IPS DF 6.9 (cell line): ENCODE results near the gene CA10.

Experiments used
- DNase-seq: peaks from one replicate; pipeline ENCODE4 v3.0.0-alpha.2; 2013; ENCODE audit warnings: low read depth, low spot score
- H3K27ac ChIP-seq: one replicate; pipeline ENCODE4 v1.5.1; 2013; ENCODE audit warnings: low read length, control low read depth
- H3K27me3 ChIP-seq: 2 replicates; pipeline ENCODE4 v1.6.1; 2013; ENCODE audit warnings: mild to moderate bottlenecking, low read length; ENCODE audit not compliant: control insufficient read depth, insufficient read depth
- H3K36me3 ChIP-seq: 2 replicates; pipeline ENCODE4 v1.6.1; 2013; ENCODE audit warnings: low read length; ENCODE audit not compliant: control insufficient read depth, insufficient read depth
- H3K4me1 ChIP-seq: 2 replicates; pipeline ENCODE4 v1.6.1; 2013; ENCODE audit warnings: low read length; ENCODE audit not compliant: control insufficient read depth, insufficient read depth
- H3K4me3 ChIP-seq: 2 replicates; pipeline ENCODE4 v1.5.1; 2013; ENCODE audit warnings: mild to moderate bottlenecking, low read length
- H3K9me3 ChIP-seq: 2 replicates; pipeline ENCODE4 v1.6.1; 2013; ENCODE audit warnings: low read length, inconsistent platforms; ENCODE audit not compliant: control insufficient read depth, insufficient read depth
- WGBS: extraction: QIAGEN DNeasy Blood & Tissue Kit; methylation state at CpG from one replicate; pipeline ENCODE4 v1.1.7; 2013; ENCODE audit warnings: mixed read lengths, missing lambda C conversion rate; ENCODE audit not compliant: insufficient read length, insufficient coverage; 5-methylcytosine and 5-hydroxymethylcytosine counted together

The CA10 gene

DNA sequence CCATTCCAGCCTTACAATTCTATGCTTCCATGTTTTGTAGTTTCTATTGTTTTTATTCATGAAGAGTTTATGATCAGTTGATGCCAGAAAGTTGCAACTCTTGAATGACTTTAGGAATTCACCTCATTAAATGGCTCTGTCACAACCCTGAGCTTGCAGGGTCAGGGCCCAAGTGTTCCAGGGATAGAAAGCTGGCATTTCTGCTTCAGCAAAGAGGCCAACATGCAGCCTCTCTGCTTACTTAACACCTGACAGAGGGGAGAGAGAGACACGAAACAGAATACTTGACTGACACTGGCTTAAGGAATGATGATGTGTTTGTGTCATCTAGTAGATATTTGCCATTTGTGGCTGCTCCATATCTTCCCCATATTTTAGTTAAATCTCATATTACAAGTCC lies 328.1 kb downstream of the CA10 start:
- WGBS: no CpG with 5 or more reads among the region's 1 CpG
- Histone ChIP-seq H3K9me3 (no peaks in the 10 kb centered on the region), H3K27ac (no peak overlapping the region), H3K4me3 (no peak overlapping the region), H3K27me3 (no peaks in the 10 kb centered on the region), H3K36me3 (no peaks in the 10 kb centered on the region), H3K4me1 (no peaks in the 10 kb centered on the region)
- DNase-seq: no peak

DNA sequence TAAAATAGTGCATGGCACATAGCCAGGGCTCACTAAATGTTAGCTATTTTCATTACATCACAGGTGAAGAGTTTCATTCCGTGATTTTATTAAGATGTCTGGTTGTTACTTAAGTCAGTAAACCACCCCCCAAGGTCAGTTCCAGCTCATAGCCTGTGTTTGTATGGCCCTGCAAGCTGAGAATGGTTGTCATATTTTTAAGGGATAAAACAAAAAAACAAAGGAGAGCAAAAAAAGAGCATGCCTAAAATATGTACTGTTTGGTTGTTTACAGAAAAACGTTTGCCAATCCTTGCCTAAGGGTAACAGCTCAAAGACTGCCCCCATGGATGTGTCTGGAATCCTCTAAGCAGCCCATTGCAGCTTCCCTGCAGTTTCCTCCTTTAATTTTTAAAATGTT lies 329.6 kb downstream of the CA10 start:
- WGBS: no CpG with 5 or more reads among the region's 2 CpGs
- Histone ChIP-seq H3K36me3 (no peaks in the 10 kb centered on the region), H3K4me1 (no peaks in the 10 kb centered on the region), H3K27me3 (no peaks in the 10 kb centered on the region), H3K27ac (no peak overlapping the region), H3K4me3 (no peak overlapping the region), H3K9me3 (no peaks in the 10 kb centered on the region)
- DNase-seq: no peak

- Histone ChIP-seq H3K36me3 (no peaks in the 10 kb centered on the region), H3K27me3 (no peaks in the 10 kb centered on the region), H3K4me1 (no peaks in the 10 kb centered on the region), H3K27ac (no peak overlapping the region), H3K9me3 (no peaks in the 10 kb centered on the region), H3K4me3 (no peak overlapping the region)
- no CpG with 5 or more reads among the region's 1 CpG for WGBS
- DNase-seq: no peak
Observed at GRCh38 chr17:51827140-51827539, 331.4 kb downstream of the CA10 start.

DNA sequence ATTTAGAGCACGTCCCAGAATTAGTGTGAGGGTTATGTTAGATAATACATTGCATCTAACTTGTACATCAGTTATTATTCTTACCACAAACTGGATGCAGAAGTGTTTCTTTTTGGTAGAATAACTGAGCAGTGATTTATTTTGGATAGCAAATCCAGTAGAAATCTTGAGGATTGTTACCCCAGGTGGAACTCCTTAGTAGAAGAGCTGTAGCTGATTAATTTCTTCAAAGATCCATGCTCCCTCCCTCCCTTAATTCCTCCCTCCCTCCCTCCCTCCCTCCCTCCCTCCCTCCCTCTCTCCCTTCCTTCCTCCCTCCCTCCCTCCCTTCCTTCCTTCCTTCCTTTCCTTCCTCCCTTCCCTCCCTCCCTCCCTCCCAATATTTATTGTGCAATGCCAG lies 337.7 kb downstream of the CA10 start:
- H3K27ac ChIP-seq: no peak overlapping the region
- H3K4me3 ChIP-seq: no peak overlapping the region
- no CpG with 5 or more reads among the region's 1 CpG for WGBS
- H3K9me3 ChIP-seq: no peaks in the 10 kb centered on the region
- DNase-seq: no peak
- H3K4me1 ChIP-seq: no peaks in the 10 kb centered on the region
- H3K36me3 ChIP-seq: no peaks in the 10 kb centered on the region
- H3K27me3 ChIP-seq: no peaks in the 10 kb centered on the region

GRCh38 chr17:51820252-51820651 lies 338.3 kb downstream of the CA10 start:
- no peaks in the 10 kb centered on the region for H3K27me3 ChIP-seq
- DNase-seq: no peak
- no CpG with 5 or more reads among the region's 6 CpGs for WGBS
- no peaks in the 10 kb centered on the region for H3K9me3 ChIP-seq
- no peaks in the 10 kb centered on the region for H3K36me3 ChIP-seq
- no peak overlapping the region for H3K4me3 ChIP-seq
- H3K27ac ChIP-seq: no peak overlapping the region
- no peaks in the 10 kb centered on the region for H3K4me1 ChIP-seq

- WGBS: no CpG with 5 or more reads among the region's 6 CpGs
- H3K27ac ChIP-seq: no peak overlapping the region
- H3K27me3 ChIP-seq: no peaks in the 10 kb centered on the region
- H3K36me3 ChIP-seq: no peaks in the 10 kb centered on the region
- H3K4me3 ChIP-seq: no peak overlapping the region
- no peak for DNase-seq
- H3K4me1 ChIP-seq: no peaks in the 10 kb centered on the region
- H3K9me3 ChIP-seq: no peaks in the 10 kb centered on the region
Observed at GRCh38 chr17:51819341-51820219, 338.9 kb downstream of the CA10 start.

- H3K36me3 ChIP-seq: no peaks in the 10 kb centered on the region
Observed at GRCh38 chr17:51818777-51819176, 339.7 kb downstream of the CA10 start.

GRCh38 chr17:51817955-51818354 lies 340.6 kb downstream of the CA10 start:
- no peak for DNase-seq
- no peaks in the 10 kb centered on the region for H3K9me3 ChIP-seq
- no peaks in the 10 kb centered on the region for H3K27me3 ChIP-seq
- no CpG with 5 or more reads among the region's 1 CpG for WGBS
- no peaks in the 10 kb centered on the region for H3K36me3 ChIP-seq
- no peak overlapping the region for H3K4me3 ChIP-seq
- H3K27ac ChIP-seq: no peak overlapping the region
- no peaks in the 10 kb centered on the region for H3K4me1 ChIP-seq

More at GRCh38 chr17:51818777-51819176, 339.7 kb downstream of the CA10 start:
- no CpG with 5 or more reads among the region's 1 CpG for WGBS
- Histone ChIP-seq H3K27me3 (no peaks in the 10 kb centered on the region), H3K27ac (no peak overlapping the region), H3K4me3 (no peak overlapping the region), H3K9me3 (no peaks in the 10 kb centered on the region), H3K4me1 (no peaks in the 10 kb centered on the region)
- DNase-seq: no peak

GRCh38 chr17:51817117-51817516 lies 341.4 kb downstream of the CA10 start:
- H3K36me3 ChIP-seq: no peaks in the 10 kb centered on the region
- no peaks in the 10 kb centered on the region for H3K4me1 ChIP-seq
- no peak overlapping the region for H3K4me3 ChIP-seq
- no peak for DNase-seq
- H3K27me3 ChIP-seq: no peaks in the 10 kb centered on the region
- H3K9me3 ChIP-seq: no peaks in the 10 kb centered on the region
- H3K27ac ChIP-seq: no peak overlapping the region

DNA sequence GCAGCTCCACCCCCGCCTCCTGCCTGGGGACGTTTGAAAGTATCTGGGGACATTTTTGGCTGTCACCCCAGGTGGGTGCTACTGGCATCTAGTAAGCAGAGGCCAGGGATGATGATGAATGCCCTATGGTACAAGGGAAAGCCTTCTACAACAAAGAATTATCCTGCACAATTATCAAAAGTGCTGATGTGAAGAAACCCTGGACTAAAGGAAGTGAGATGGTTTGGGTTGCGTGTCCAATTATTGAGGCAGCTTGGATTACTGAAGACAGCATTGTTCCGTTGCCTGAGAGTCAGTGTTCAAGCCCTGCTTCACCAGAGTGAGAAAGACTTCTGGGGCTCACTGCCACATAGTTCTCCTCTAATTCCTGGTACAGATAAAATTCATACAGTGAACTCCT lies 343.4 kb downstream of the CA10 start:
- DNase-seq: no peak
- Histone ChIP-seq H3K27me3 (no peaks in the 10 kb centered on the region), H3K4me3 (no peak overlapping the region), H3K27ac (no peak overlapping the region), H3K36me3 (no peaks in the 10 kb centered on the region), H3K4me1 (no peaks in the 10 kb centered on the region), H3K9me3 (no peaks in the 10 kb centered on the region)
- no CpG with 5 or more reads among the region's 4 CpGs for WGBS

DNA sequence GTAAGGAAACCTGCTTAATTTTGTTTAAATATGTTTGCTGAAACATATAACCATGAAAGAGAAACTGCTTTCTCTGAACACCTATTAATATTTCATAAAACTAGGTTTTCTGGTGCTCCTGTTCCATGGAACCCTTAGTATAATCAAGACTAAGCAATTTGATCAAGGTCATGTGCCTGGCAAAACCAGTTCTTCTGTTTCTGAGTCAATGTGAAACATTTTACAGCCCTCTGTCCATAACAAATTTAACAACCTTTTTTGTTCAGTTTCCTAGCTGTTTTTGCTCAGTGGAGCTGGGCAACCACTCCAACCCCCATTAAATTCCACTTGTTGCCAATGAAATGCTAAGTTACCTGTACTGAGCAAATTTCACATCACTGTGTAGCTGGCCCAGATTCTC lies 344.0 kb downstream of the CA10 start:
- no peak for DNase-seq
- H3K36me3 ChIP-seq: no peaks in the 10 kb centered on the region
- H3K4me3 ChIP-seq: no peak overlapping the region

More for the DNA sequence above, 344.0 kb downstream of the CA10 start:
- H3K27me3 ChIP-seq: no peaks in the 10 kb centered on the region
- H3K4me1 ChIP-seq: no peaks in the 10 kb centered on the region
- H3K9me3 ChIP-seq: no peaks in the 10 kb centered on the region
- H3K27ac ChIP-seq: no peak overlapping the region
